Peyer's patch (tissue), 4 donors: ENCODE measurements around the gene HADHA.

Experiments used
- CTCF ChIP-seq, 6 experiments: fragments of 450-650 bp in 4 of 6; fragments of 200-600 bp in 2 of 6; sonication (generic) in 1 of 6; IDR thresholded peaks; one replicate each; pipeline ENCODE4 v1.5.1; 2017 to 2019; ENCODE audit warnings: antibody characterized with exemption in 6 of 6, mild to moderate bottlenecking in 3 of 6, moderate library complexity in 1 of 6
- POLR2A ChIP-seq, 2 donors: fragments of 450-650 bp; IDR thresholded peaks; one replicate each; pipeline ENCODE4 v1.5.1; 2017; ENCODE audit warnings: antibody characterized with exemption in 2 of 2, mild to moderate bottlenecking in 2 of 2, moderate library complexity in 2 of 2

- TF ChIP-seq CTCF (IDR thresholded peaks at IDR 0.05): no peak
- TF ChIP-seq POLR2A (IDR thresholded peaks at IDR 0.05): no peak
These were observed 59.0 kb downstream of the HADHA start for GRCh38 chr2:26185304-26185928.
